HCT116 (cell line): ENCODE measurements around the gene S100A13. TPM values are rescaled to one million over a fixed set of nuclear protein-coding genes. Genes with fewer than 3 reads are reported as not detected.

Experiments used
- ATAC-seq: fragments of 200-7000 bp; cut with Tn5 transposase; 2 replicates; pipeline ENCODE4 v1.9.1; 2020; ENCODE audit warnings: mild to moderate bottlenecking, moderate library complexity
- BruUV-seq: library from RNA; stranded (reverse); fragments of 400-500 nt; replicated peaks from 2 replicates; lab custom pipeline; 2021; lab: Mats Ljungman, UMichigan
- CTCF ChIA-PET: fragments of 300-600 bp; sonication (Branson Sonifier 250); formaldehyde crosslinking; loops from one replicate; lab custom pipeline; 2021; ENCODE audit warnings: antibody characterized with exemption; lab: Charles Lee
- POLR2A ChIA-PET: fragments of 300-600, 350-600 bp; sonication (Branson Sonifier 250); formaldehyde crosslinking; loops from one replicate; lab custom pipeline; 2021; ENCODE audit warnings: antibody characterized with exemption; lab: Charles Lee
- RAD21 ChIA-PET, 2 experiments: fragments of 300-600 bp; sonication (Branson Sonifier 250); formaldehyde crosslinking; loops; one replicate each; lab custom pipeline; 2023; ENCODE audit warnings: low total read pairs in 2 of 2; ENCODE audit not compliant: uncharacterized antibody in 2 of 2, unreplicated experiment in 2 of 2, low non-redundant PET in 1 of 2; lab: Charles Lee
- DNase-seq: peaks from one replicate; pipeline ENCODE4 v3.0.0-alpha.2; 2010; ENCODE audit warnings: low read depth, low spot score
- H2AFZ ChIP-seq: fragments of 200-600 bp; shearing (Covaris generic), sonication (generic); 2 replicates; pipeline ENCODE4 v1.6.1; 2017; ENCODE audit warnings: low read depth, mixed run types, mixed read lengths, antibody characterized with exemption, low read length; ENCODE audit not compliant: poor library complexity, severe bottlenecking
- H3K27ac ChIP-seq: 2 replicates; pipeline ENCODE4 v1.5.1; 2012; ENCODE audit warnings: low read depth, low read length
- H3K27me3 ChIP-seq: fragments of 200-600 bp; sonication (generic); 2 replicates; pipeline ENCODE4 v1.6.1; 2016; ENCODE audit warnings: mixed run types, low read length, mixed read lengths; ENCODE audit not compliant: insufficient read depth
- H3K36me3 ChIP-seq, 2 experiments: fragments of 200-500 bp in 1 of 2; fragments of 200-600 bp in 1 of 2; sonication (Bioruptor generic) in 1 of 2; sonication (generic) in 1 of 2; 2 replicates each; pipeline versions ENCODE4 v1.5.1 to v1.6.1; 2014 to 2016; ENCODE audit warnings: low read length in 2 of 2, inconsistent platforms in 1 of 2, mixed read lengths in 1 of 2, mixed run types in 1 of 2; ENCODE audit not compliant: insufficient read depth in 2 of 2, control insufficient read depth in 1 of 2
- H3K4me1 ChIP-seq, 2 experiments: fragments of 200-600 bp in 1 of 2; sonication (generic) in 1 of 2; 2 replicates each; pipeline versions ENCODE4 v1.5.1 to v1.6.1; 2012 to 2017; ENCODE audit warnings: low read length in 2 of 2, inconsistent platforms in 1 of 2, mild to moderate bottlenecking in 1 of 2, mixed read lengths in 1 of 2, mixed run types in 1 of 2, moderate library complexity in 1 of 2; ENCODE audit not compliant: insufficient read depth in 2 of 2, control insufficient read depth in 1 of 2
- H3K4me2 ChIP-seq: fragments of 200-600 bp; sonication (generic); 2 replicates; pipeline ENCODE4 v1.6.1; 2017; ENCODE audit warnings: mixed run types, low read length, mixed read lengths
- H3K4me3 ChIP-seq, 2 experiments: fragments of 200-600 bp in 1 of 2; sonication (generic) in 1 of 2; replicated peaks in 1 of 2; 2 replicates each; pipeline ENCODE4 v1.5.1; 2011 to 2016; ENCODE audit warnings: low read length in 2 of 2, control low read depth in 1 of 2, low read depth in 1 of 2, mild to moderate bottlenecking in 1 of 2, mixed read lengths in 1 of 2, mixed run types in 1 of 2
- H3K79me2 ChIP-seq: fragments of 200-600 bp; sonication (generic); 2 replicates; pipeline ENCODE4 v1.6.1; 2017; ENCODE audit warnings: mild to moderate bottlenecking, mixed run types, low read length, moderate library complexity, mixed read lengths; ENCODE audit not compliant: insufficient read depth
- H3K9ac ChIP-seq: fragments of 200-600 bp; sonication (generic); 2 replicates; pipeline ENCODE4 v1.6.1; 2016; ENCODE audit warnings: low read length, mixed read lengths
- H3K9me2 ChIP-seq: fragments of 200-600 bp; sonication (generic), shearing (Covaris generic); 2 replicates; pipeline ENCODE4 v1.6.1; 2017; ENCODE audit warnings: mixed run types, mild to moderate bottlenecking, moderate library complexity; ENCODE audit not compliant: insufficient read depth
- H3K9me3 ChIP-seq, 2 experiments: fragments of 200-500 bp in 1 of 2; fragments of 200-600 bp in 1 of 2; sonication (Bioruptor generic) in 1 of 2; sonication (generic) in 1 of 2; 2 replicates each; pipeline ENCODE4 v1.6.1; 2014 to 2017; ENCODE audit warnings: low read length in 2 of 2, mixed read lengths in 2 of 2, inconsistent platforms in 1 of 2, low read depth in 1 of 2, mild to moderate bottlenecking in 1 of 2, mixed run types in 1 of 2, moderate library complexity in 1 of 2; ENCODE audit not compliant: control insufficient read depth in 1 of 2, insufficient read depth in 1 of 2
- H4K20me1 ChIP-seq: fragments of 200-600 bp; sonication (generic), shearing (Covaris generic); 2 replicates; pipeline ENCODE4 v1.6.1; 2017; ENCODE audit warnings: mixed run types, mild to moderate bottlenecking, moderate library complexity; ENCODE audit not compliant: insufficient read depth
- CBX3 ChIP-seq: IDR thresholded peaks from 2 replicates; pipeline ENCODE4 v1.6.1; 2012; ENCODE audit warnings: low read depth
- CEBPB ChIP-seq: IDR thresholded peaks from 2 replicates; pipeline ENCODE4 v1.6.1; 2012; ENCODE audit warnings: low read depth
- ELF1 ChIP-seq: IDR thresholded peaks from 2 replicates; pipeline ENCODE4 v1.6.1; 2012; ENCODE audit warnings: low read depth, borderline replicate concordance
- EZH2 ChIP-seq: fragments of 200-600 bp; sonication (generic); IDR thresholded peaks from 2 replicates; pipeline ENCODE4 v1.6.1; 2017; ENCODE audit warnings: antibody characterized with exemption, mixed run types
- EZH2phosphoT487 ChIP-seq: fragments of 200-600 bp; IDR thresholded peaks from 2 replicates; pipeline ENCODE4 v1.6.1; 2018; ENCODE audit warnings: antibody characterized with exemption, borderline replicate concordance
- FOSL1 ChIP-seq: IDR thresholded peaks from 2 replicates; pipeline ENCODE4 v1.6.1; 2012; ENCODE audit warnings: low read depth
- JUND ChIP-seq: IDR thresholded peaks from 2 replicates; pipeline ENCODE4 v1.6.1; 2012
- MAX ChIP-seq: IDR thresholded peaks from 2 replicates; pipeline ENCODE4 v1.6.1; 2012
- POLR2AphosphoS5 ChIP-seq: IDR thresholded peaks from 2 replicates; pipeline ENCODE4 v1.6.1; 2011; ENCODE audit warnings: mild to moderate bottlenecking, low read depth, low read length, moderate library complexity
- RAD21 ChIP-seq: IDR thresholded peaks from 2 replicates; pipeline ENCODE4 v1.6.1; 2012; ENCODE audit warnings: low read depth, mild to moderate bottlenecking
- REST ChIP-seq: IDR thresholded peaks from 2 replicates; pipeline ENCODE4 v1.6.1; 2012; ENCODE audit warnings: low read depth
- SIN3A ChIP-seq: IDR thresholded peaks from 2 replicates; pipeline ENCODE4 v1.6.1; 2012; ENCODE audit warnings: low read depth
- SP1 ChIP-seq: IDR thresholded peaks from 2 replicates; pipeline ENCODE4 v1.6.1; 2012; ENCODE audit warnings: low read depth
- SRF ChIP-seq: IDR thresholded peaks from 2 replicates; pipeline ENCODE4 v1.6.1; 2012; ENCODE audit warnings: low read depth
- TCF7L2 ChIP-seq: IDR thresholded peaks from 2 replicates; pipeline ENCODE4 v1.7.0; 2011; ENCODE audit warnings: borderline replicate concordance, inconsistent platforms; ENCODE audit not compliant: insufficient read depth, insufficient read length; ENCODE audit errors: extremely low read depth
- YY1 ChIP-seq: IDR thresholded peaks from 2 replicates; pipeline ENCODE4 v1.6.1; 2011; ENCODE audit warnings: low read length, low read depth, moderate library complexity, mild to moderate bottlenecking; ENCODE audit not compliant: insufficient replicate concordance; ENCODE audit errors: extremely low read depth
- ZBTB33 ChIP-seq: IDR thresholded peaks from 2 replicates; pipeline ENCODE4 v1.6.1; 2011; ENCODE audit warnings: mild to moderate bottlenecking, low read length, moderate library complexity; ENCODE audit not compliant: insufficient replicate concordance; ENCODE audit errors: extremely low read depth
- ZFX ChIP-seq: fragments of 450-650 bp; IDR thresholded peaks from 2 replicates; pipeline ENCODE4 v1.6.1; 2017
- ZNF274 ChIP-seq: fragments of 200-500 bp; sonication (Bioruptor generic); IDR thresholded peaks from 2 replicates; pipeline ENCODE4 v1.6.1; 2014; ENCODE audit warnings: mild to moderate bottlenecking, low read depth, low read length, inconsistent platforms
- intact Hi-C: fragments of 100-400 bp; cut with micrococcal nuclease; formaldehyde crosslinking; loops from 2 replicates; pipeline ENCODE4 v1.10.0; 2022
- total RNA-seq: library from RNA; stranded (reverse); gene quantifications from one replicate; pipeline ENCODE4 v1.2.1, GENCODE V29; 2021; ENCODE audit not compliant: unreplicated experiment
- TF ChIP-seq, protein P1 (sequence below): IDR thresholded peaks from 2 replicates; pipeline ENCODE4 v1.6.1; 2012

The S100A13 gene
- total RNA-seq, 1 experiment from 2014 or later: 143 TPM

DNA sequence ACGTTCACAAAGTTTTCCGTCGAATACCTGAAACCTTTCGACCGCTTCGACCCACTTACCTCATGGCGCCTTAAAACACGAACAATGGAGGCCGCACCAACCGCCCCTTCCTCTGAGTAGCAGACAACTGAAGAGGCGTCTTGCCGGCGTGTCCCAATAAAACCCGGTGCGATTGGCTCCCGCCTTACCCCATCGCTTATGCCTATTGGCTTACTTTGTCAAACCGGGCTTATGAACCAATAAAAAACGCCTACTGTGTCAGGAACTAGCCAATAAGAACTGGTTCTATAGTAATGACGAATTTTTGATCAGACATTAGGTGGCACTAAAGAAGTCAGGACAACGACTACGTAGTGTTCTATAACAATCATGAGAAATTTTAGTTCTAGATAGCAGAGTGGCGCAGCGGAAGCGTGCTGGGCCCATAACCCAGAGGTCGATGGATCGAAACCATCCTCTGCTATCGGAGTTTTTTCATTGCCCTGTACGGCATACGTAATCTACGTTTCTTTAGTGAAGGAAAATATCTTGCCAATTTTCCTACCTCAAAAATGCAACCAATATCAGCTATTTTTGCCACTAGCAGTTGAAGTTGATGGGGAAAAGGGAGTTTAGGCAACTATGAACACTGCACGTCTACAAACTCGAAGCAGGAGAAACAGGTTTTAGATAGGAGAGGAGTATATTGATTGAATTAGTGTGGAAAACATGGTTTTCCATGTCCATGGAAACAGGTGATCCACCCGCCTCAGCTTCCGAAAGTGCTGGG lies 43.7 kb upstream of the S100A13 start, which contains the start of gene ILF2:
TSS of gene ILF2 (minus strand) at position 135 of the 769 bp plus-strand sequence. CDS start at position 64, 71 bp downstream.
- ATAC-seq (peak; percentile 86), DNase-seq (peak; percentile 99)
- Histone ChIP-seq H3K36me3 (peaks cover 29 to 39% of the 10 kb centered on the region in 2 experiments), H3K27me3 (no peaks in the 10 kb centered on the region), H2AFZ (peak within 1 kb of the TSS; percentile 99), H3K9ac (peak within 1 kb of the TSS; percentile 97), H3K9me3 (no peaks in the 10 kb centered on the region), H3K4me1 (peaks cover 10 to 24% of the 10 kb centered on the region in 2 experiments), H3K79me2 (peaks cover 47% of the 10 kb centered on the region), H3K4me3 (peak within 1 kb of the TSS; percentile 73 to 97), H3K9me2 (no peaks in the 10 kb centered on the region), H4K20me1 (no peaks in the 10 kb centered on the region), H3K4me2 (peak within 1 kb of the TSS; percentile 91), H3K27ac (peak within 1 kb of the TSS; percentile 80)
- ChIA-PET CTCF (interaction anchor here (1.2 to 1.6 kb wide), 4 partner anchors 59 to 315 kb away, joined by 3 to 6 read pairs (median 6); partner anchors contain the start of gene RAB13), RAD21 (interaction anchor here (0.8 to 1.6 kb wide), 2 partner anchors 315 to 316 kb away, joined by 3 read pairs; partner anchors contain the start of gene RAB13 (in 1 of the 2)), POLR2A (interaction anchor here (0.8 to 2.5 kb wide), 7 partner anchors 9 to 320 kb away, joined by 3 to 10 read pairs (median 8); partner anchors contain the start of genes INTS3, RPS27 and SLC27A3)
- intact Hi-C loops: loop anchor here (1.0 to 10.0 kb wide), 2 partner anchors 99 to 104 kb away; partner anchors contain the start of gene SLC27A3
- no TSS peak for BruUV-seq
- TF ChIP-seq ZFX (no peak; the same call in 1 of the 2 replicates), JUND (no peak; the same call in 1 of the 2 replicates), EZH2 (no peak), MAX (peak; percentile 89), CEBPB (peak; percentile 38), REST (no peak), TCF7L2 (peak; percentile 64), ZBTB33 (no peak), CBX3 (no peak; the same call in 1 of the 2 replicates), SRF (no peak), EZH2phosphoT487 (no peak), SIN3A (peak; percentile 79; the same call in 1 of the 2 replicates), ELF1 (no peak; the same call in 1 of the 2 replicates), ZNF274 (no peak), FOSL1 (peak; percentile 30), RAD21 (peak; percentile 21; the same call in 1 of the 2 replicates), POLR2AphosphoS5 (peak; percentile 92), YY1 (peak; percentile 81), SP1 (peak; percentile 99)
- TF ChIP-seq, protein P1, sequence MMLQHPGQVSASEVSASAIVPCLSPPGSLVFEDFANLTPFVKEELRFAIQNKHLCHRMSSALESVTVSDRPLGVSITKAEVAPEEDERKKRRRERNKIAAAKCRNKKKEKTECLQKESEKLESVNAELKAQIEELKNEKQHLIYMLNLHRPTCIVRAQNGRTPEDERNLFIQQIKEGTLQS: peak; percentile 100
